Neural cell (in vitro differentiated cells): ENCODE results near the gene CASZ1. TPM values are rescaled to one million over a fixed set of nuclear protein-coding genes. Genes with fewer than 3 reads are reported as not detected.

ENCODE experiments used
- H2AFZ ChIP-seq: fragments of 200-600, 300-800 bp; sonication (generic), shearing (Covaris generic); 2 replicates; pipeline ENCODE4 v1.6.0; 2014; ENCODE audit warnings: low read depth, mild to moderate bottlenecking, antibody characterized with exemption, low read length, moderate library complexity
- H3F3A ChIP-seq: fragments of 200-600 bp; shearing (Covaris generic); 2 replicates; pipeline ENCODE4 v1.6.1; 2016; ENCODE audit warnings: mild to moderate bottlenecking, moderate library complexity, mixed read lengths, antibody characterized with exemption, low read length; ENCODE audit not compliant: insufficient read depth, poor library complexity, severe bottlenecking
- H3K27ac ChIP-seq: fragments of 200-600, 300-800 bp; sonication (generic), shearing (Covaris generic); 2 replicates; pipeline ENCODE4 v1.5.1; 2014; ENCODE audit warnings: mild to moderate bottlenecking, low read length, moderate library complexity
- H3K27me3 ChIP-seq: fragments of 300-800, 200-600 bp; sonication (generic), shearing (Covaris generic); 2 replicates; pipeline ENCODE4 v1.6.0; 2014; ENCODE audit warnings: mild to moderate bottlenecking, low read depth, low read length, moderate library complexity; ENCODE audit not compliant: insufficient read depth
- H3K36me3 ChIP-seq: fragments of 300-800, 200-600 bp; sonication (generic), shearing (Covaris generic); 2 replicates; pipeline ENCODE4 v1.5.1; 2014; ENCODE audit warnings: mild to moderate bottlenecking, antibody characterized with exemption, low read length, moderate library complexity; ENCODE audit not compliant: insufficient read depth
- H3K4me2 ChIP-seq: fragments of 300-800, 200-600 bp; sonication (generic), shearing (Covaris generic); 2 replicates; pipeline ENCODE4 v1.6.0; 2014; ENCODE audit warnings: mild to moderate bottlenecking, low read length
- H3K4me3 ChIP-seq: fragments of 300-800, 200-600 bp; sonication (generic), shearing (Covaris generic); 2 replicates; pipeline ENCODE4 v1.5.1; 2014; ENCODE audit warnings: mild to moderate bottlenecking, low read length, moderate library complexity
- H3K79me2 ChIP-seq: fragments of 200-600 bp; shearing (Covaris generic); replicated peaks from 2 replicates; pipeline ENCODE4 v1.6.0; 2014; ENCODE audit warnings: mild to moderate bottlenecking, low read length, moderate library complexity; ENCODE audit not compliant: insufficient read depth
- H3K9ac ChIP-seq: fragments of 300-800, 200-600 bp; sonication (generic), shearing (Covaris generic); 2 replicates; pipeline ENCODE4 v1.6.1; 2016; ENCODE audit warnings: mild to moderate bottlenecking, low read length, mixed read lengths
- H3K9me2 ChIP-seq: fragments of 200-600 bp; shearing (Covaris generic); 2 replicates; pipeline ENCODE4 v1.6.1; 2016; ENCODE audit warnings: mild to moderate bottlenecking, low read length, mixed read lengths; ENCODE audit not compliant: insufficient read depth
- H3K9me3 ChIP-seq: fragments of 200-600, 300-800 bp; sonication (generic), shearing (Covaris generic); 2 replicates; pipeline ENCODE4 v1.6.1; 2016; ENCODE audit warnings: mild to moderate bottlenecking, mixed run types, low read length, moderate library complexity, mixed read lengths
- H4K20me1 ChIP-seq: fragments of 200-600 bp; shearing (Covaris generic); 2 replicates; pipeline ENCODE4 v1.6.1; 2016; ENCODE audit warnings: mild to moderate bottlenecking, mixed run types; ENCODE audit not compliant: insufficient read depth
- POLR2AphosphoS5 ChIP-seq: IDR thresholded peaks from 2 replicates; pipeline ENCODE4 v1.6.1; 2012
- RAD21 ChIP-seq: fragments of 450-650 bp; conservative IDR thresholded peaks from 2 replicates; pipeline ENCODE4 v1.6.1; 2014; ENCODE audit warnings: antibody characterized with exemption, mild to moderate bottlenecking, moderate library complexity
- polyA plus RNA-seq: library from polyadenylated mRNA; depleted of rRNA; stranded (reverse); fragments of >200 nt; gene quantifications from 2 replicates; pipeline ENCODE4 v1.2.3, GENCODE V29; 2014
- small RNA-seq, 3 experiments: library from RNA; depleted of rRNA; stranded (forward); fragments of <200 nt; gene quantifications; one replicate each; pipeline ENCODE3, GENCODE V24; 2012

The CASZ1 gene
- polyA plus RNA-seq, 1 donor from 2014 or later, result 0.27 TPM

DNA sequence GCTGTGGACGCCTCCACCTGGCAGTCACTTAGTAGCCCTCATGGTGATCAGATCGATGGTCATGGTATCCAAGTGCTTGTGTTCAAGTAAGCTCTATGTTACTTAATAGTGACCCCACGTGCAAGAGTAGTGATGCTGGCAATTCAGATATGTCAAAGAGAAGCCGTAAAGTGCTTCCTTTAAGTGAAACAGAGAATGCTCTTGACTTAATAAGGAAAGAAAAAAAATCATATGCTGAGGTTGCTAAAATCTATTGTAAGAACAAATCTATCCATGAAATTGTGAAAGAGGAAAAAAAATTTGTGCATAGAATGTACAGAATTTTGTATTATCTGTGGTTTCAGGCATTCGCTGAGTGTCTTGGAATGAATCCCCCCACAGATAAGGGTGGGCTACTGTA lies 207.8 kb downstream of the CASZ1 start:
- H3K27ac ChIP-seq, result no peak overlapping the region
- H3K4me2 ChIP-seq, result no peak overlapping the region
- no peak overlapping the region for H3K4me3 ChIP-seq
- no peak overlapping the region for H2AFZ ChIP-seq
- no peak overlapping the region for H3K9ac ChIP-seq
- H3K27me3 ChIP-seq, result no peaks in the 10 kb centered on the region
- no peaks in the 10 kb centered on the region for H3K9me2 ChIP-seq
- H3K79me2 ChIP-seq, result no peaks in the 10 kb centered on the region
- TF ChIP-seq POLR2AphosphoS5 (peak; percentile 32), RAD21 (no peak)
- H3F3A ChIP-seq, result no peaks in the 10 kb centered on the region
- H3K9me3 ChIP-seq, result no peaks in the 10 kb centered on the region
- H4K20me1 ChIP-seq, result no peaks in the 10 kb centered on the region
- no peaks in the 10 kb centered on the region for H3K36me3 ChIP-seq

Small RNA genes lying within 50 kb of the gene (small RNA-seq; reads per million reads assigned to genes)
- 0 to 0.08 (median 0.03) reads per million in 3 experiments for gene RN7SL614P

Other genes with a start within 250 kb of the CASZ1 start
- 129 and 157 TPM in 2 replicates for gene TARDBP, start 216.0 kb upstream of the CASZ1 start, polyA plus RNA-seq